Activated effector memory CD4-positive, alpha-beta T cell treated with anti-CD3 and anti-CD28 coated beads, Interleukin-2, amount 50 U/mL, for 16 hours (primary cell): ENCODE data around the gene GRID1.

Source experiments
- DNase-seq: peaks from one replicate; pipeline ENCODE4 v3.0.0-alpha.2; 2020

GRID1 gene

GRCh38 chr10:86291616-86292340, 74.8 kb downstream of the GRID1 start:
- peak; percentile 42 for DNase-seq

DNA sequence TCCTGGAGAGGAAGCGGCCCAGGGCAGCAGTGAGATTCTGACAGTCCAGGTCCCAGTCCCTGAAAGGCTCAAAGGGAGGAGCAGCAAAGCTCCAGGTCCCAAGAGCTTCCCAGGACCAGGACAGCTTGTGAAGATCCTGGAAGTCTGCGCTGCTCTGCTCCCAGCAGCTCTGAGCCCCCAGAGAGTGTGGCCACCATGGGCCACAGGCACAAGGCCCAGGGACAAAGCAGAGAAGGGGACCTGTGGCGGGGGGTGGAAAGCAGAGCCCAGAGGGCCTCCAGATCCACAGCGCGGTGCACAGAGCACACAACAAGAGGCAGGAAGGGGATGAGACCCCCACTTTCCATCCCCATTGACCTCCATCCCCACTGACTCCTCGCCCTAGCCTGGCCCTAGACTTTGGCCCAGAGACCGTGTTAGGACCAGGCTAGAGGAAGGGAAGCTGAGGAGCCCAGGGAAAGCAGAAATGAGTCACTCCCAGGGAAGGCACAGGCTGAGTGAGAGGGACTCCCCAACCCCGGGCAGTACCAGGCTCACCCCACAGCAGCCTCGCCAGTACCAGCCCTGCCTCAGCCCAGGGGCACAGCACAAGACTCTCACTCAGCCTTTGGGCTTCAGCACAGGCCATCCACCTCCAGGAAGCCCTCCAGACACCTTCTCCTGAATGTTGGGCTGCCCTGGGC, 75.5 kb downstream of the GRID1 start:
- peak; percentile 50 for DNase-seq

DNA sequence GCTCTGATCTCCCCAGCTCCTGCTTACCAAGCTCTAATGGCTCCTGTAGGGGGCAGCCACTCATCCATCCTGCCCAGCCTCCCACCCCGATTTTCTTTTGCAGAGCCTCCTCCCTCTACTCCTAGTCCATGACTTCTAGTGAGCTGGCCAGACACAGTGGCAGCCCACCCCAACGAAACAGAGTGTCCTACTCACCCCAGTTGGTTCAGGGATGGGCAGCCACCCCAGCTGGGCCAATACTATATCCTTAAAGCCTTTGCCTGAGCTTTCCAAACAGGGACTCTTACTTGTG, 77.1 kb downstream of the GRID1 start:
- DNase-seq = no peak

DNA sequence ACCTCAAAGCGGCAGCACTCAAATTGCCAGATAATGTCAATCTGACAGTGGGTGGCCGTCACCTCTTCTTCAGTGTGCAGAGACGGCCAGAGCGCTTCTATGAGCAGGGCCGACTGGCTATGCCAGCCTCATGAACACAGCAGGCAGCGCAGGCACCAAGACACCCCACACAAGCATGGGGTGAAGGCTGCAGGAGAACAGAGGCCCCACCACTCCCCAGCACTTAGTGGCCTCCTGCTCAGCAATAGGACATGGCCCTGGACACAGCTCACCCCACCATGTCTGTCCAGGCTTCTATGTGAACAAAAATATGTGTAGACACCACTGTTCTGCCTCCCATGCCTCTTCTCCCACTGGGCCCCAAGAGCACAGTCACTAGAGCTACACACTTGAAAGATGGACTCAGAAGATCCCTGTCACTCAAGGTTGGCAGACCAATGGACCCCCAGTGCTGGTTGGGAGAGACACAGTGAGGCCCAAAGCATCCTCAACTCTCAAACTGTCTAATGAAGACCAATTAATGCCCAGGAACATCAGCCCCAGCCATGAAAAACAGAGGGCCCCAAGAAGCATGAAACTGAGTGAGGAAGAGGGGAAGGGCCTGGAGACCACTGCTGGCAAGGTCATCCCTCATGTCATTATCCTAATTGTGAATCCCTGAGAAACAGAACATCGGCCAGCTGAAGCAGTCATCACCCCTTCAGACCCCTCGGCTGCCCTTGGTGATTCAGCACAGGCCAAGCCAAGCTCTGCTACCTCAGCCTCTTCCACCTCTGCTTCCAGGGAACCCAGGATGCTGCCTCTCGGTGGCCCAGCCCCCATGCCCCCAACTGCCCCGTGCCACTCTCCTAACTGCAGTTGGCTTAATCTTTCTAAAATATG, 77.7 kb downstream of the GRID1 start:
- DNase-seq = peak; percentile 45

- DNase-seq = peak; percentile 46
These were observed 78.5 kb downstream of the GRID1 start for GRCh38 chr10:86287966-86288579.

DNA sequence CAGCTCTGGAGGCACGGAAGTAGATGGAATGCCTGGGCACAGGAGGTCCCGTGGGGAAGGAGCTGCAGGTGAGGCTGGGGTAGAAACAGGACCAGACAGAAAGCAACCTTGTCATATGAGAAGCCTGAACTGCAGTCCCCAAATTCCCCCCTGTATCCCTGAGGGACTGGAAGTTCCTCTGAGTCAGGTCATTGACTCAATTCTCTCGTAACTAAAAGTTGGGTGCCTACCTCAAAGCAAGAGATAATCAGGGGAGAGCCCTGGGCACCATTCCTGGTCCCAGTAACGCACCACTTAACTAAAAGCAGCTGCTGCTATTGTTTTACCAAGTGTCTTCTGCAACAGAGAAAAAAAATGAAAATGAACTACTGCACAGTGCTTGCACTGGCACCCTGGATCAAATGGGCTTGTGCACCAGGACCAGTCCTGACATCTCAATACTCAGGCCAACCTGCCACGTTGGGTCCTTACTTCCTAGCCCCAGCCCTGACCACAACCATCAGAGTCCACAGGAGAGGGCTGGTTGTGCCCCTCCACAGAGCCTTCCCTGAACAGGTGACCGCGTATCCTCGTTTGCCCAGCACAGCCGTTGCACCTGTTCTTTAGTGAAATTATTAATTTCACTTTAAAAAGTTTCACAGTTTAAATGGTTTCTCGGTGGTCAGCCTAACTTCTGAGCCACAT, 79.3 kb downstream of the GRID1 start:
- no peak for DNase-seq

DNA sequence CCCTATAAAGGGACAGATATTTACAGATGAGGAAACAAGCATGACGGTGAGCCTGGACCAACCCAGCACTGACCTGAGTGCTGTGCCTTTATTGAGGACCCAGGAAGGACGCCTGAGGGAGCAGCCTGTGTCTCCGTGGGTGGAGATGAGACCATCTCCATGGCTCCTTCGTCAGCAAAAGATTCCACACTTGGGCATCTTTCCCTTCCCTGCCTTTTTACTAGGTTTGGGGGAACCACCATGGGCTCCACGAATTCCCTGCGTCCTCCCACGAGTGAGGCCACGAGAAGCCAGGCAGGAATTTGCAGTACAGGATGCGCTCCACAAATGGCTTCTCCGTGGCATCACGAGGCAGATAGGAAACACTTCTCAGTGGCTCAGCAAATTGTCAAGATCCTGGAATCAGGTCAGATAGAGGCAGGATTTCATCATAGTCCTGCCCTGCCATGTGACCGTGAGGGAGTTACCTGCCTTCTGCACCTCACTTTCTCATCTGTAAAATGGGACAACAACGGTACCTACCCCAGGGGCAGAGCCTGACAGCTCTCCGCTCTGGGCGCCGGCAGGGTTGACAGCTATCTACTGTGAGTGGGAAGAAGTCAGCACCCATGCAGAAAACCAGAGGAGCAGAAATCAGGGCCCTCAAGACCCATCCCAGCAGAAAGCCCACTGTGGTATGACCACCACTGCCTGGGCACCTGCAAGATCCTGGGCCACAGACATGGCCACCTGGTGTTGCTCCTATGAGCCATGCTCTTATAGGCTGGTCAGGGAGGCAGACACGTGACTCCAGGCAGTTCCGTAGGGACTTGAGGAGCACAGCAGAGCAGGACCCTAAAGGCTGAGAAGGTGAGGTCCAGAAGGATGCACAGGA, 80.1 kb downstream of the GRID1 start:
- DNase-seq = peak; percentile 49

DNA sequence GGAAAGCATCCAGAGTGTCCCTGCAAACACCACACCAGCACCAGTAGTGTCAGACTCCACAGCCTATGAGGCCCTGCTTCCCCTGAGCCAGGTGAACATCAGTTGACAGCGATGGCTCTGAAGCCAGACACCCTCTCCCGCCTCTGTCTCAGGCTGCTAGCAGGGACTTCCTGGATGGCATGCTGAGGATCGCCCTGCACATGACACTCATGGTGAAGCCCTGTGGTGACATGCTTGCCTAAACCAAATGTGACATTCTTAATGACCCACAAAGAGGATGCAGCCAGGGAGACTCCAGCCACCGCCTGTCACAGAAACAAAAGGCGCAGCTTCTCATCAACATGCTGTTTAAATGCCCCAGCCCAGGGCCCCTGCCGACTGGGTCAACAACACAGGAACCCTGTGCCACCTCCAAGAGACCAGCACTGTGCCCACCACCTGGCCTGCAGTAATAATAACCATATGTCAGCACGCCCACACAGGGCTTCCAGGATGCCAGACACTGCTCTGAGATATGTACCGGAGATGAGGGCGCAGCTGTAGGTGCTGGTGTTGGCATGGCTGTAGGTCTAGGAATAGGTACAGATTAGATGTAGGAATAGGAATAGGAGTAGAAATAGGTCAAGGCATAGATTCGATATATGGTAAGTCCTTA, 81.3 kb downstream of the GRID1 start:
- DNase-seq = no peak

DNA sequence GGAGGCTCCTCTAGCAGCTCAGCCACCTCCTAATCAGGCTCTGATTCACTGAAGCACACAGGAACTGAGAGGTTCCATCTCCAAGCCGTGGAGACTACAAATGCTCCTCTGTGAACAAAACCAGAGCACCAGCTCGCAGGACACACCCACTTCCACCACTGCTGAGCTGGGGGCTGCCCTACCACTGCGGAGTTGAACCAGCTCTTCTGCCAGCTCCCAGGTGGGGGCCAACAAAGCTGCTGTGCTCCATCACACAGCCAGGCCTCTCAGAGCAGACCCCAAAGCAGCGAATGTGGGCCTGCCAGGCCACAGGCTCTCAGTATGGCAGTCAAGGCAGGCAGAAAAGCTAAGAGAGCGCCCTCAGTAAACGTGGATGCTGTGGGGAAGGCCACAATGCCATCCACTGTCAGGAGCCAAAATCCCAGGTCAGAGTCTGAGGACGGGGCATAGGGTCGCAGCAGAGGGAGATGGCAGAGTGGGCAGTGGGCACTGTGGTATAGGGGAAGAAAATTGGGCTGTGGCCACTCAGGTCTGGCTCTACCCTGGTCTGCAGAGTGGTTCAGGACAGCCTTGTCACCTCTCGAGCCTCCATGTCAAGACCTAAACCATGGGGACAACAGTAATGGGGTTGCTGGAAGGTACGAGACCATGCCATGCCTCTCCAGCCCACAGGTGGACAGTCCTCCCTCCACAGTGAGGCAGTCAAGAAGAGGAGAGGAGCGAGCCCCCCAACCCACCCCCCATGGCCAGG, 82.1 kb downstream of the GRID1 start:
- peak; percentile 50 for DNase-seq

DNA sequence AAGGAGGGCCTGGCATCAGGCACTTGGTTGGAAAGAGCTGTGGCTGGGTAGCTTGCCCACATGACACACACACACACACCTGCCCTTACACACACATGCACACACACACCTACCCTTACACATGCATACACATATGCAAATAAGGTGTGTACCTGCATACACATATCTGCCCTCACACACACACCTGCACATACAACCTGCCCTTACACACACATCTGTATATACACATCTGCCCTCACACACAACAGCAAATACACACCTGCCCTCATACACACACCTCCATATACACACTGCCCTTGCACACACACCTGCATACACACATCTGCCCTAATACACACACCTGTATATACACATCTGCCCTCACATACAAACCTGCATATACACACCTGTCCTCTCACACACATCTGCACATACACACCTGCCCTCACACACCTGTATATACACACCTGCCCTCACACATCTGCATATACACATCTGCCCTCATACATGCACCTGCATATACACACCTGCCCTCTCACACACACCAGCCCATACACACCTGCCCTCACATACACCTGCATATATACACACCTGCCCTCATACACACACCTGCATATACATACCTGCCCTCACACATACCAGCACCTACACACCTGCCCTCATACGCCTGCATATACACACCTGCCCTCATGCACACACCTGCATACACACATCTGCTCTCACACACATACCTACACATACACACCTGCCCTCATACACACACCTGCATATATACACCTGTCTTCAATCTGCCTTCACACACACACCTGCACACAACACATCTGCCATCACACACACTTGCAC, 82.9 kb downstream of the GRID1 start:
- no peak for DNase-seq

GRCh38 chr10:86282664-86283465, 83.7 kb downstream of the GRID1 start:
- DNase-seq = peak; percentile 49

GRCh38 chr10:86281396-86281795, 85.2 kb downstream of the GRID1 start:
- peak; percentile 10 for DNase-seq

DNA sequence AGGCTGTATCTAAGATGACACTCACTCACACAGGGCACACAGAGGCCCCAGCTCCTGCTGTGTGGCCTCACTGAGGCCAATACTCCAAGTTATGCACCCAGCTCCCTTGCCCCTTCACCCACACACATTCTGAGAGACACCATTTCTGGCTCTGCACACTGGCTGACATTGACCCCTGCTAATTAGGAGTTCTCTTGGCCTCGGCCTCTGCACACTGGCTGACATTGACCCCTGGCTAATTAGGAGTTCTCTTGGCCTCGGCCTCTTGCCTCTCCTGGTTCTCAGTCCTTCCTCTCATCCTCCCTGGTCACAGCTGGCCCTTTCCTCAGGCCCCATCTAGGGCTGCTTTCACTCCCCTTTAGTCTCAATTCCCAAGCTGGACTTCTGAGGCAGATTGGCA, 97.3 kb downstream of the GRID1 start:
- peak; percentile 27 for DNase-seq

GRCh38 chr10:86267286-86268195, 99.1 kb downstream of the GRID1 start:
- peak; percentile 34 for DNase-seq

- peak; percentile 44 for DNase-seq
These were observed 100.0 kb downstream of the GRID1 start for GRCh38 chr10:86266446-86267242.

GRCh38 chr10:86265895-86266259, 100.7 kb downstream of the GRID1 start:
- peak; percentile 31 for DNase-seq
